Activated effector memory CD4-positive, alpha-beta T cell treated with Interleukin-2 at 50 U/mL for 16 hours (primary cell): ENCODE data around the gene DOCK1.
"Not testable (repeated sequence)": the region's sequence is repeated elsewhere in the genome, so short reads cannot be mapped to it uniquely, and the experiment has no call there.

Experiments used
- DNase-seq: peaks from one replicate; pipeline ENCODE4 v3.0.0-alpha.2; 2020

DOCK1 gene

GRCh38 chr10:126904818-126905701 is at the start of gene DOCK1:
DOCK1 (plus strand) TSS chr10:126905428; CDS start chr10:126905518, 90 bp downstream.
- no peak for DNase-seq

DNA sequence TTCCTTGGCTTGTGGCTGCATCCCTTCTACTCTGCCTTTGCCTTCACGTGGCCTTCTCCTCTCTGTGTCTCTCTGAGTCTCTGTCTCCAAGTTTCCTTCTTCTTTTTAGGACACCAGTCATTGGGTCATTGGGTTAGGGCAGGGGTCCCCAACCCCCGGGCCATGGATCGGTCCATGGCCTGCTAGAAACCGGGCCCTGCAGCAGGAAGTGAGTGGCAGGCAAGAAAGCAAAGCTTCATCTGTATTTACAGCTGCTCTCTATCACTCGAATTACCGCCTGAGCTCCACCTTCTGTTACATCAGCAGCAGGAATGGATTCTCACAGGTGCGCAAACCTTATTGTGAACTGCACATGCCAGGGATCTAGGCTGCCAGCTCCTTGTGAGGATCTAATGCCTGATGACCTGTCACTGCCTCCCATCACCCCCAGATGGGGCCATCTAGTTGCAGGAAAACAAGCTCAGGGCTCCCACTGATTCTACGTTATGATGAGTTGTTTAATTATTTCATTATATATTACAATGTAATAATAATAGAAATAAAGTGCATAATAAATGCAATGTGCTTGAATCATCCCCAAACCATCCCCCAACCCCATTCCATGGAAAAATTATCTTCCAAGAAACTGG is 47.9 kb upstream of the DOCK1 start:
- DNase-seq, result no peak

GRCh38 chr10:126867567-126868365 is 37.5 kb upstream of the DOCK1 start:
- DNase-seq, result no peak

GRCh38 chr10:126868371-126868770 is 36.9 kb upstream of the DOCK1 start:
- DNase-seq, result no peak

GRCh38 chr10:126872135-126872534 is 33.1 kb upstream of the DOCK1 start:
- DNase-seq, result no peak

DNA sequence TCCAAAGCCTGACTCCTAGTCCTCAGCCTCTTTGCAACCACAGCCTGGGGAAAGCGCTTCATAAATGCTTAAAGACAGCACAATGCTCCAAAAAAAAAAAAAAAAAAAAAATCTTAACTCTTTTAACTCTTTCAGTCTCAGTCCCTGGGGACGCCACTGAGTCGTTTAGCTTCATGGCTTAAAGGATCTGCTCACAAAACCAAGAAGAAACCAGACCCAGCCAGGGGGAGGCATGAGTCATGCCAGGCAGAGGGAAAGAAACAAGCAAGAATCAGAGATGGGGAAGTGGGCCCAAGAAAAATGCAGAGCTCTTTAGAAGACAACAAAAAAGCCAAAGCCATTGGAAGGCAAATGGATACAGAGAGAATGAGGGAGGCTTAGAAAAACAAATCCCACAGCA is 32.5 kb upstream of the DOCK1 start:
- no peak for DNase-seq

GRCh38 chr10:126876456-126876855 is 28.8 kb upstream of the DOCK1 start:
- DNase-seq, result no peak

DNA sequence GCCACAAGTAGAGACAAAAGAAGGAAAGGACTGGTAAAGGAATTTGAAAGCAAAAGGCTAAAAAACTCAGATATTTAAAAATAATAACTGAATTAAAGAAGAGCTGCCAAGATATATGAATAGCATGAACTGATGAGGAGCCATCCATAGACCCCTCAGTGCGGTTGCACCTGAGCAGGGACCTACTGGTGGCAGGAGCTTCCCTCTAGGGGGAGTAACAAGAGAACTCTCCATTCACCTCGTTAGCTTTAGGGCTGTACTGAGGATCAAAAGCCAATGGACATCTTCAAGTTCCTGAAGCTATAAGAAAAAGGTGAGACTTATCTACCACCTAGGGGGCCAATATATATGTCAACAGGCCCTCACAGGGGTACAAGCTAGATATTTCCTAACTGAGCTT is 27.8 kb upstream of the DOCK1 start:
- DNase-seq, result no peak

- no peak for DNase-seq
These were observed 26.6 kb upstream of the DOCK1 start for GRCh38 chr10:126878594-126878993.

- no peak for DNase-seq
These were observed 24.3 kb upstream of the DOCK1 start for GRCh38 chr10:126880926-126881325.

DNA sequence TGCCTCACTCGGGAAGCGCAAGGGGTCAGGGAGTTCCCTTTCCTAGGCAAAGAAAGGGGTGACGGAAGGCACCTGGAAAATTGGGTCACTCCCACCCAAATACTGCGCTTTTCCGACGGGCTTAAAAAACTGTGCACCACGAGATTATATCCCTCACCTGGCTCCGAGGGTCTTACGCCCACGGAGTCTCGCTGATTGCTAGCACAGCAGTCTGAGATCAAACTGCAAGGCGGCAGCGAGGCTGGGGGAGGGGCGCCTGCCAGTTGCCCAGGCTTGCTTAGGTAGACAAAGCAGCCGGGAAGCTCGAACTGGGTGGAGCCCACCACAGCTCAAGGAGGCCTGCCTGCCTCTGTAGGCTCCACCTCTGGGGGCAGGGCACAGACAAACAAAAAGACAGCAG is 23.2 kb upstream of the DOCK1 start:
- not testable (repeated sequence) for DNase-seq

DNA sequence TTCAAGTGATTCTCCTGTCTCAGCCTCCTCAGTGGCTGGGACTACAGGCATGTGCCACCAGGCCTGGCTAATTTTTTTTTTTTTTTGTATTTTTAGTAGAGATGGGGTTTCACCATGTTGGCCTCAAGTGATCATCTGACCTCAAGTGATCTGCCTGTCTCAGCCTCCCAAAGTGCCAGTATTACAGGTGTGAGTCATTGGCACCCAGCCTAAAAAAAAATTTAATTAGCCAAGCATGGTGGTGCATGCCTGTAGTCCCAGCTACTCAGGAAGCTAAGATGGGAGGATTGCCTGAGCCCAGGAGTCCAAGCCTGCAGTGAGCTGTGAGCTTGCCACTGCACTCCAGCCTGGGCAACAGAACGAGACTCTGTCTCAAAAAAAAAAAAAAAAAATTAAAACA is 16.8 kb upstream of the DOCK1 start:
- DNase-seq, result not testable (repeated sequence)

DNA sequence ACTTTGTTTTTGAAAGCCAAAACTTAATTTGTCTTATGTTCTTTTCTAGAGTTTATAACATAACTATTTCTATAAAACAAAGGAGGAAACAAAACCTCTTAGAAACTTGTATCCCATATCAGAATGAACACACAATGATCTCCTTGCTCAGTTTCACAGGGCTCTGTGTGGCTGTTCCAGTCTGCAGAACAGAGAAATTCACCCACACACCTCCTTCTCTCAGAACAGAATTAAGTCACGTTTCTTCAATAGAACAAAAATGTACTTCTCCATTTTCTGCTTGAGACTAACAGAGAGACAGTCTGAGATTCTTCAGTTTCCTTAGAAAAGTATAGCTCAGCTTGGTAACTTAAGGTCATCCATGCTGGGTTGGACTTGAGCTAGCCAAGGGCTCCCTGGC is 15.8 kb upstream of the DOCK1 start:
- no peak for DNase-seq

- DNase-seq, result not testable (repeated sequence)
These were observed 14.4 kb upstream of the DOCK1 start for GRCh38 chr10:126890797-126891196.

- DNase-seq, result no peak
These were observed 12.7 kb upstream of the DOCK1 start for GRCh38 chr10:126892226-126893175.

DNA sequence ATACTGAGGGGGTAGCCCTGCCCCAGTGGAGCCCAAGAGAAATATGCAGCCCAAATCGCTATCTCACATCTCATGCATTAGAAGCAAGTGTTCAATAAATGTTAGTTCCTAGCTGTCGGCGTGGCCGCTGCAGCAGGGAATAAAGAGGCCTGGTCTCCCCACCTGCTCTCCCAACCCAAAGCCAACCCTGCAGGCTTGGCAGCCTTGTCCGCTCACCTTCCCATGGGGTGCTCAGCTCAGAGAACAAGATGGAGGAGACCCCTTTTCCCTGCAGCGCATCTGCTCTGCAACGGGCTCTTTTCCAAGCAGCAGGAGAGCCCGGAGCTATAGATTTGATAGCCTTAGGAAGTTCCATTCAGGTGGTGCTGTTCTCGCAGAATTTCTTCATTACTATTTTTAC is 12.0 kb upstream of the DOCK1 start:
- no peak for DNase-seq

DNA sequence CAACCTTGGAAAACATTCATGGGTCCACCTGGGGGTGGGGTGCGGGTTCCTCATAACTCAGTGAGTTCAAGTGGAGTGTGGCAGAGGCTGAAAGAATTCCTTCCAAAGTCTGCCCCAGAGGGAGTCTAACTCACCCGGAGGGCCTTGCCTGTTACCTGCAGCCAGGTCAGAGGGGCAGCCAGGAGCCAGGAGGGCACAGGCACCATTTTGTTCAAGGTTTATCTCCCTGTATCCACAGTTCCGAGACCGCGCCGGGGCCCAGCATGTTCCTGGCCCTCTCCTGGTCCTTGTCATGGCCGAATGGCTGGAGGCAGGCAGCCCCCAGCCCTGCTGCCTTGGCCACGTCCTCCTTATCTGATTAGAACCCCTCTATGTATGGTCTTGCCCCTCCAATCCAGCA is 11.4 kb upstream of the DOCK1 start:
- DNase-seq, result no peak

GRCh38 chr10:126895214-126895781 is 9.9 kb upstream of the DOCK1 start:
- no peak for DNase-seq

DNA sequence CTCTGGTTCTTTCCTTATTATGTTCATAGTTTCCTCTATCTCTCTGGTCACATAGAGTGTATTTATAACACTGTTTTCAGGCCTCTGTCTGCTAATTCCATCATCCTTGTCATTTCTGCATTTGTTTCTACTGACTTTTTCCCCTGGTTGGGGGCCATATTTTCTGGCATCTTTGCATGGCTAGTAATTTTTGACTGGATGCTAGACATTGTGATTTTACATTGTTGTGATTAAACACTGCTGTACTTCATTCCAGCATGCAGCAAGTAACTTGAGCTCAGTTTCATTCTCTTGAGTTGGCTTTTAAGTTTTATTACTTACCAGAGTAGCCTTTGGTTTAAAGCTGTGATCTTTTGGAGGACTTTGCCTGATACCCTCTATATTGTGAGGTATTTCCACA is 6.8 kb upstream of the DOCK1 start:
- DNase-seq, result no peak

- not testable (repeated sequence) for DNase-seq
These were observed 5.7 kb upstream of the DOCK1 start for GRCh38 chr10:126899529-126899928.

GRCh38 chr10:126902157-126902556 is 3.1 kb upstream of the DOCK1 start:
- no peak for DNase-seq
